ENCODE data around the gene CUL9.

CUL9 gene

DNA sequence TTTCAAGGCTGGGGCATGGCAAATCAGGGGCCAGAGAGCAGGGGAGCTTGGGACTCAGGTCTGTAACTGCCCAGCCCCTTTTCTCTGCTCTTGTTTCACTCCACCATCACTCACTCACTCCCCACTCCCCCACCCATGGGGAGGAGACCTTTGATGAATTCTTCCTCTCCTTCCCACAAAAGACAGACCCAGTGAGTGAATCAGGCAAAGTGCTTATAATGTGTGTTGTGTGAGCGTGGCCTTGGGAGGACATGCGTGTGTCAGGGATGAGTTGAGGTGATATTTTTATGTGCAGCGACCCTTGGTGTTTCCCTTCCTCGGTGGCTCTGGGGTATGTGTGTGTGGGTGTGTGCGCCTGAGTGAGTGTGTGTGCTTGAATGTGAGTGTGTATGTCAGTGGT is 1.0 kb upstream of the CUL9 start:
- peak overlapping the region; percentile 43 for H3K27ac Mint-ChIP-seq
- peaks cover 21% of the 10 kb centered on the region for H3K36me3 Mint-ChIP-seq (ENCODE audit: low read depth)
- H3K4me1 Mint-ChIP-seq (ENCODE audit: low read depth), result peaks cover 40% of the 10 kb centered on the region
- H3K4me3 Mint-ChIP-seq, result peak overlapping the region; percentile 55
- no peaks in the 10 kb centered on the region for H3K27me3 Mint-ChIP-seq (ENCODE audit: low read depth)
- no peaks in the 10 kb centered on the region for H3K9me3 Mint-ChIP-seq

- no peaks in the 10 kb centered on the region for H3K27me3 Mint-ChIP-seq (ENCODE audit: low read depth)
- peaks cover 21% of the 10 kb centered on the region for H3K36me3 Mint-ChIP-seq (ENCODE audit: low read depth)
Measured at GRCh38 chr6:43181621-43181941, 415 bp upstream of the CUL9 start.

DNA sequence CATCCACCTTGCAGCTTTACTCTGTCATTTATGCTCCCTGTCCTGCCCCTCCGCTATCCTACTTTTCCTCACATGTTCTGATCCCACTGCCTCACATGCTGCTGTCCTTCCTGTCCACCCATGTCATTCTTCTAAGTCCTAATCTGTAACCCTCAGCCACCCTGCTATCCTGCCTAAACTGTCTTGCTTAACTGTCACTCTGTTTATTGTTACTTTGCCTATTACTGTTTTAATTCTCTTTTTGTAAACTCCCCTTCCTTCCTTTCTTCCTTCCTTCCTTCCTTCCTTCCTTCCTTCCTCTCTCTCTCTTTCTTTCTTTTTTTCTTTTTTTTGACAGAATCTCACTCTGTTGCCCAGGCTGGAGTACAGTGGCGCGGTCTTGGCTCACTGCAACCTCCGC is 1.4 kb downstream of the CUL9 start:
- Mint-ChIP-seq H3K9me3 (no peaks in the 10 kb centered on the region), H3K27ac (peak overlapping the region; percentile 64), H3K4me1 (ENCODE audit: low read depth) (peaks cover 37% of the 10 kb centered on the region), H3K4me3 (peak overlapping the region; percentile 98), H3K27me3 (ENCODE audit: low read depth) (no peaks in the 10 kb centered on the region), H3K36me3 (ENCODE audit: low read depth) (peaks cover 23% of the 10 kb centered on the region)

More at GRCh38 chr6:43181621-43181941, 415 bp upstream of the CUL9 start:
- peak overlapping the region; percentile 98 for H3K4me3 Mint-ChIP-seq
- H3K9me3 Mint-ChIP-seq, result no peaks in the 10 kb centered on the region
- H3K4me1 Mint-ChIP-seq (ENCODE audit: low read depth), result peaks cover 37% of the 10 kb centered on the region
- H3K27ac Mint-ChIP-seq, result peak overlapping the region; percentile 41

- peak overlapping the region; percentile 27 for H3K4me3 Mint-ChIP-seq
- H3K9me3 Mint-ChIP-seq, result no peaks in the 10 kb centered on the region
- peak overlapping the region; percentile 58 for H3K27ac Mint-ChIP-seq
- peaks cover 21% of the 10 kb centered on the region for H3K36me3 Mint-ChIP-seq (ENCODE audit: low read depth)
- H3K4me1 Mint-ChIP-seq (ENCODE audit: low read depth), result peaks cover 37% of the 10 kb centered on the region
- no peaks in the 10 kb centered on the region for H3K27me3 Mint-ChIP-seq (ENCODE audit: low read depth)
Measured at GRCh38 chr6:43184268-43184985, 2.4 kb downstream of the CUL9 start.

- peaks cover 21% of the 10 kb centered on the region for H3K36me3 Mint-ChIP-seq (ENCODE audit: low read depth)
- H3K27me3 Mint-ChIP-seq (ENCODE audit: low read depth), result no peaks in the 10 kb centered on the region
- peak overlapping the region; percentile 34 for H3K4me3 Mint-ChIP-seq
- H3K4me1 Mint-ChIP-seq (ENCODE audit: low read depth), result peaks cover 37% of the 10 kb centered on the region
- peak overlapping the region; percentile 69 for H3K27ac Mint-ChIP-seq
- no peaks in the 10 kb centered on the region for H3K9me3 Mint-ChIP-seq
Measured at GRCh38 chr6:43185391-43185985, 3.5 kb downstream of the CUL9 start.

- H3K9me3 Mint-ChIP-seq, result no peaks in the 10 kb centered on the region
- H3K27ac Mint-ChIP-seq, result no peak overlapping the region
- no peaks in the 10 kb centered on the region for H3K27me3 Mint-ChIP-seq (ENCODE audit: low read depth)
- no peak overlapping the region for H3K4me3 Mint-ChIP-seq
- peaks cover 23% of the 10 kb centered on the region for H3K36me3 Mint-ChIP-seq (ENCODE audit: low read depth)
- peaks cover 39% of the 10 kb centered on the region for H3K4me1 Mint-ChIP-seq (ENCODE audit: low read depth)
Measured at GRCh38 chr6:43186019-43186418, 4.0 kb downstream of the CUL9 start.

- peaks cover 33% of the 10 kb centered on the region for H3K4me1 Mint-ChIP-seq (ENCODE audit: low read depth)
- no peak overlapping the region for H3K27ac Mint-ChIP-seq
- no peak overlapping the region for H3K4me3 Mint-ChIP-seq
- no peaks in the 10 kb centered on the region for H3K27me3 Mint-ChIP-seq (ENCODE audit: low read depth)
- H3K9me3 Mint-ChIP-seq, result no peaks in the 10 kb centered on the region
- H3K36me3 Mint-ChIP-seq (ENCODE audit: low read depth), result peaks cover 23% of the 10 kb centered on the region
Measured at GRCh38 chr6:43186706-43187105, 4.7 kb downstream of the CUL9 start.

- Mint-ChIP-seq H3K27me3 (ENCODE audit: low read depth) (no peaks in the 10 kb centered on the region), H3K4me3 (no peak overlapping the region), H3K9me3 (no peaks in the 10 kb centered on the region), H3K4me1 (ENCODE audit: low read depth) (peaks cover 29% of the 10 kb centered on the region), H3K27ac (no peak overlapping the region), H3K36me3 (ENCODE audit: low read depth) (peaks cover 24% of the 10 kb centered on the region)
Measured at GRCh38 chr6:43187821-43188220, 5.8 kb downstream of the CUL9 start.

DNA sequence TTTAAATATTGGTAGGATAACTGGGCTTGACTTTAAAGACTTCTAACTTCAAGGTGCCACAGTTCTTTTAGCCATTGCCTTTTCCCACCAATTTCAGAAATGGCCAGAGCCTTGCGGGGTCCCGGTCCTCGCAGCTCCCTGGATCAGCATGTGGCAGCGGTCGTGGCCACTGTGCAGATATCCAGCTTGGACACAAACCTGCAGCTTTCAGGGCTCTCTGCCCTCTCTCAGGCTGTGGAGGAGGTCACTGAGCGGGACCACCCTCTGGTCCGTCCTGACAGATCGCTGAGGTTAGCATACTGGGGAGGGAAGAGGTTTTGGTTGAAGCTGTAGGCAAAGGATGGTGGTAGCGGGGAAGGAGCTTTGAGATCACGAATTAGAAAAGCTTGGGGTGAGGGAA is 6.4 kb downstream of the CUL9 start:
- H3K9me3 Mint-ChIP-seq, result no peaks in the 10 kb centered on the region
- H3K4me1 Mint-ChIP-seq (ENCODE audit: low read depth), result peaks cover 23% of the 10 kb centered on the region
- no peak overlapping the region for H3K27ac Mint-ChIP-seq
- H3K27me3 Mint-ChIP-seq (ENCODE audit: low read depth), result no peaks in the 10 kb centered on the region
- no peak overlapping the region for H3K4me3 Mint-ChIP-seq
- peaks cover 28% of the 10 kb centered on the region for H3K36me3 Mint-ChIP-seq (ENCODE audit: low read depth)

GRCh38 chr6:43189776-43190304 is 7.8 kb downstream of the CUL9 start:
- Mint-ChIP-seq H3K36me3 (ENCODE audit: low read depth) (peaks cover 27% of the 10 kb centered on the region), H3K4me1 (ENCODE audit: low read depth) (peaks cover 12% of the 10 kb centered on the region), H3K4me3 (no peak overlapping the region), H3K9me3 (no peaks in the 10 kb centered on the region), H3K27ac (no peak overlapping the region), H3K27me3 (ENCODE audit: low read depth) (no peaks in the 10 kb centered on the region)

- H3K4me3 Mint-ChIP-seq, result no peak overlapping the region
- H3K9me3 Mint-ChIP-seq, result no peaks in the 10 kb centered on the region
- no peak overlapping the region for H3K27ac Mint-ChIP-seq
- H3K36me3 Mint-ChIP-seq (ENCODE audit: low read depth), result peaks cover 30% of the 10 kb centered on the region
- H3K27me3 Mint-ChIP-seq (ENCODE audit: low read depth), result no peaks in the 10 kb centered on the region
- H3K4me1 Mint-ChIP-seq (ENCODE audit: low read depth), result peaks cover 3% of the 10 kb centered on the region
Measured at GRCh38 chr6:43192911-43193310, 10.9 kb downstream of the CUL9 start.

DNA sequence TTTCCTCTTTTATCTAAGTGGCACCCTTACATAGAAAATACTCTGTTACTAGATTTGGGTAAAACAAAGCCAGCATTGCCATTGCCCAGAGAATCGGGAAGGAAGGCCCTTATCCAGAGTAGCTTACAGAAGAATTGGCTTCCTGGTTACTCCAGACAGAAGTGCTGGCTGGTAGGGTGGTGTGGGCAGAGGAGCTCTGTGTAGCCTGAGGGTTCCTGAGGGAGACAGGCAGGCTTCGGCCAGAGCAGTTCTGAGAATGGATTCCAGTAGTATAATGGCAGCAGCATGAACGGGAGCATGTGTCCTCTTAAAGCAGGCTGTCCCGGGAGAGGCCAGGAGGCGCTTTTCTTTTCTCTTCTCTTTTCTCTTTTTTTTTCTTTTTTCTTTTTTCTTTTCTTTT is 11.9 kb downstream of the CUL9 start:
- Mint-ChIP-seq H3K9me3 (no peaks in the 10 kb centered on the region), H3K4me1 (ENCODE audit: low read depth) (peaks cover 3% of the 10 kb centered on the region), H3K4me3 (no peak overlapping the region), H3K27me3 (ENCODE audit: low read depth) (no peaks in the 10 kb centered on the region), H3K27ac (no peak overlapping the region), H3K36me3 (ENCODE audit: low read depth) (peaks cover 24% of the 10 kb centered on the region)

GRCh38 chr6:43196337-43196736 is 14.3 kb downstream of the CUL9 start:
- no peak overlapping the region for H3K4me3 Mint-ChIP-seq
- no peak overlapping the region for H3K27ac Mint-ChIP-seq
- H3K36me3 Mint-ChIP-seq (ENCODE audit: low read depth), result peaks cover 34% of the 10 kb centered on the region
- H3K4me1 Mint-ChIP-seq (ENCODE audit: low read depth), result no peaks in the 10 kb centered on the region
- no peaks in the 10 kb centered on the region for H3K9me3 Mint-ChIP-seq
- H3K27me3 Mint-ChIP-seq (ENCODE audit: low read depth), result no peaks in the 10 kb centered on the region

GRCh38 chr6:43199912-43200311 is 17.9 kb downstream of the CUL9 start:
- Mint-ChIP-seq H3K9me3 (no peaks in the 10 kb centered on the region), H3K4me1 (ENCODE audit: low read depth) (no peaks in the 10 kb centered on the region), H3K4me3 (no peak overlapping the region), H3K27me3 (ENCODE audit: low read depth) (no peaks in the 10 kb centered on the region), H3K27ac (no peak overlapping the region), H3K36me3 (ENCODE audit: low read depth) (peaks cover 28% of the 10 kb centered on the region)

GRCh38 chr6:43200541-43200940 is 18.5 kb downstream of the CUL9 start:
- peaks cover 29% of the 10 kb centered on the region for H3K36me3 Mint-ChIP-seq (ENCODE audit: low read depth)
- H3K9me3 Mint-ChIP-seq, result no peaks in the 10 kb centered on the region
- no peak overlapping the region for H3K4me3 Mint-ChIP-seq
- no peaks in the 10 kb centered on the region for H3K4me1 Mint-ChIP-seq (ENCODE audit: low read depth)
- no peaks in the 10 kb centered on the region for H3K27me3 Mint-ChIP-seq (ENCODE audit: low read depth)
- no peak overlapping the region for H3K27ac Mint-ChIP-seq

All from T-helper 1 cell treated with Interleukin-12 subunit alpha and Interleukin-12 subunit beta and Interleukin-4 antibody, amounts not matched to agents 30 μg/mL and 1 μg/mL, for 36 hours (primary cell).